Fibroblast of mammary gland (primary cell): ENCODE data around the gene GLCE.

Source experiments
- DNase-seq: peaks from one replicate; pipeline ENCODE4 v3.0.0-alpha.2; 2010; ENCODE audit warnings: low read depth
- H3K4me3 ChIP-seq: 2 replicates; pipeline ENCODE4 v1.5.1; 2011; ENCODE audit warnings: low read depth, mild to moderate bottlenecking, low read length, moderate library complexity; ENCODE audit not compliant: control insufficient read depth
- TF ChIP-seq, protein P1 (sequence below): conservative IDR thresholded peaks from 2 replicates; pipeline ENCODE4 v1.5.1; 2011; ENCODE audit warnings: low read depth, low read length, inconsistent platforms; ENCODE audit not compliant: control insufficient read depth, insufficient read depth

GLCE gene

DNA sequence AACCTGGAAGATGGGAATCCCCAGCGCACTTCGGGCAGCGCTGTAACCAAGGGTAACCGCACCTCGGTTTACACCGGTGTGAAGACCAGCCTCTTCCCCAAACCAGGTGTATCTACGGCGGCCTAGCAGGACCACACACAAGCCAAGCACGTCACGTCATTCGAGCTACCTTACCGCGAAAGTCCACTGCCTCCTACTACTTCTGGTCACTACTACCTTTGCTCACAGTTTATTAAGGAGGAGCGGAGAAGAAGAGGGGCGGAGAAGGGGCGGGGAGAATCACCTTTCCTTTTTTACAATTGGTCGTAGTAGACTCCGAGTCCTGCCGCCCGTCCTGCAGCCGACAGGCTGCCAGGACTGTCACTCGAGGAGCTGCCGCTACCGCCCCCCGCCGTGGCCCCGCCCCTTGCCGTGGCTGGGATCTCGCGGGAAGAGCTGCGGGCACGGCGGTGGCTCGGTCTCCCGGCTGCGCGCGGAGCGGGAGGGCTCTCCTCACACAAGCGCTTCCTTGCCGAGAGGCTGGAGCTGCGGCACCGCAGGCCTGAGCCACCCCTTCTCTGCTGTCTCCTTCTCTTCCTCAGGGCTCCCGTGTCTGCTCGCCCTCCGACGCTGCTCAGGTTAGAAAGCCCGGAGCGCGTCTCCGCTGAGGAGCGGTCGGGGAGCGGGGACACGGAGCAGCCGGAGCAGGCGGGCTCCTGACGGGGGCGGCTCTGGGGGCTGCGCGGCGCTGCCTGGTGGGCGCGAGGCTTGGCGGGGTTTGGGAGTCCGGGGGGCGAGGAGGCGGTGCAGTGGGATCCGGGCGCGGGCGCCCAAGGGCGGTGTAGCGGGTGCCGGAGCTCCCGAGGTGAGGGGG, at the start of gene GLCE:
Gene GLCE, plus strand, starts transcription at position 495 of the 853 bp plus-strand sequence. CDS start 95,172 bp downstream, outside the sequence.
- H3K4me3 ChIP-seq: peak within 1 kb of the TSS; percentile 82
- TF ChIP-seq, protein P1, sequence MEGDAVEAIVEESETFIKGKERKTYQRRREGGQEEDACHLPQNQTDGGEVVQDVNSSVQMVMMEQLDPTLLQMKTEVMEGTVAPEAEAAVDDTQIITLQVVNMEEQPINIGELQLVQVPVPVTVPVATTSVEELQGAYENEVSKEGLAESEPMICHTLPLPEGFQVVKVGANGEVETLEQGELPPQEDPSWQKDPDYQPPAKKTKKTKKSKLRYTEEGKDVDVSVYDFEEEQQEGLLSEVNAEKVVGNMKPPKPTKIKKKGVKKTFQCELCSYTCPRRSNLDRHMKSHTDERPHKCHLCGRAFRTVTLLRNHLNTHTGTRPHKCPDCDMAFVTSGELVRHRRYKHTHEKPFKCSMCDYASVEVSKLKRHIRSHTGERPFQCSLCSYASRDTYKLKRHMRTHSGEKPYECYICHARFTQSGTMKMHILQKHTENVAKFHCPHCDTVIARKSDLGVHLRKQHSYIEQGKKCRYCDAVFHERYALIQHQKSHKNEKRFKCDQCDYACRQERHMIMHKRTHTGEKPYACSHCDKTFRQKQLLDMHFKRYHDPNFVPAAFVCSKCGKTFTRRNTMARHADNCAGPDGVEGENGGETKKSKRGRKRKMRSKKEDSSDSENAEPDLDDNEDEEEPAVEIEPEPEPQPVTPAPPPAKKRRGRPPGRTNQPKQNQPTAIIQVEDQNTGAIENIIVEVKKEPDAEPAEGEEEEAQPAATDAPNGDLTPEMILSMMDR: no peak
- DNase-seq: peak; percentile 92

DNA sequence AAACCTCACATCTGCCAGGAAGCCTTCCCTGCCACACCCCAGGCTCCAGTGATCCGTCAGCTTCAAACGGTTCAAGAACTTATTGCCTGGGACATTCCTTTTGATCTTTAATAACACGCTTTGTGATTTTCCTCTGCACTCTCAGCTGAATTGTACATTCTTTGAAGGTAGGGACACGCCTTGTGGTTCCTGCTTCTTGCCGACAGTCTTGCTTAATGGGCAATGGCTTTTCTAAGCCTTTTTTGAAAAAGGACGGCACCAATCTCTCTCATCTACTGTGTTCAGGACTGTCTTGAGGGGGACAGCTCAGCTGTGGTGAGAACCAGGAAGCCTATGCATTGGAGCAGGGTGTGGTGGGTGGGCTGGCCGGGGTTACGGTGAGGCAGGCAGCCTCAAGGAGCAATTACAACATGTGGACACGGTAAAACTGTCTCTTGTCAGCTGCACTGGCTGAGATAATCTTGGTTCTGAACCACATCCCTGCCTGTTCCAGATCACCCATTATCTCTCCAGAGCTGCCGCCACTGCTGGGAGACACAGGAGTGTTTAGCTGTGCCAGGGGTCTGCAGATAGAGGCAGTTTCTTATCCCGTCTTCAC, 46.0 kb upstream of the GLCE start:
- H3K4me3 ChIP-seq: no peak overlapping the region
- TF ChIP-seq, protein P1: no peak
- DNase-seq: no peak

DNA sequence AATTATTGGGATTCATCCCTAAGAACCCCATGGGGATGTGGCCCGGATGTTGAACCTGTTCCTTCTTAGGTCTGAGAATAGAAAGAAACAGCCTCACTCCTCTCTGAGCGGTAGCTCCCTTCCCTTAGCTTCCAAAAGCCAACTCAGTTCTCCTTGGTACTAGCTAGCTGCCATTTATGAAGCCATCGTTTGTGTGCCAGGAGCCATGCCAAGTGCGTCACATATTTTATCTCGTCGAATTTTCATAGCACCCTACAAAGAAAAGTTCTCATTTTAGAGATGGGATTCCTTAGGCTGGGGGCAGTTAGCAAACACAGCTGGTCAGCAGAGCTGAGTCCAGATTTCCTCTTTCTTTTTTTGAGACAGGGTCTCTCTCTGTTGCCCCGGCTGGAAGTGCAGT, 45.4 kb upstream of the GLCE start:
- no peak for DNase-seq
- TF ChIP-seq, protein P1: no peak
- no peak overlapping the region for H3K4me3 ChIP-seq

DNA sequence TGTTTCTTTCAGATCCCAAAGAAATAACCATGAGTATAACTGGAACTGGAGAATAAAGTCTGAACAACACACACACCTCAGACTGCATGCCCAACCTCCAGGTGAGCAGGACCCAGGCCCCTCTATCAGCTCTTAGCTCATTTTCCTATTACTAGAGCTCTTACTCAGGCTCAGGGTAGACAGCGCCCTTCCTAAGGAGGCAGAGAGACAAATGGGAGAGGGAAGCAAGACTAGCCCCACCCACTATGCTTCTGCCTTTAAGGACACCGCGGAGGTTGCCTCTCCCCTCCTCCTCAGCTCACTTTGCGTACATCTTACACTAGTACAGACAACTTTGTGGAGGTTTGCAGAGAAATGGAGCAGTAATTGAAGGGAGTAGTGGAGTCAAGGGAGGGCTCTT, 44.0 kb upstream of the GLCE start:
- TF ChIP-seq, protein P1: no peak
- no peak overlapping the region for H3K4me3 ChIP-seq
- DNase-seq: no peak

- no peak overlapping the region for H3K4me3 ChIP-seq
- TF ChIP-seq, protein P1: no peak
- no peak for DNase-seq
Measured at GRCh38 chr15:69117431-69117871, 43.0 kb upstream of the GLCE start.

DNA sequence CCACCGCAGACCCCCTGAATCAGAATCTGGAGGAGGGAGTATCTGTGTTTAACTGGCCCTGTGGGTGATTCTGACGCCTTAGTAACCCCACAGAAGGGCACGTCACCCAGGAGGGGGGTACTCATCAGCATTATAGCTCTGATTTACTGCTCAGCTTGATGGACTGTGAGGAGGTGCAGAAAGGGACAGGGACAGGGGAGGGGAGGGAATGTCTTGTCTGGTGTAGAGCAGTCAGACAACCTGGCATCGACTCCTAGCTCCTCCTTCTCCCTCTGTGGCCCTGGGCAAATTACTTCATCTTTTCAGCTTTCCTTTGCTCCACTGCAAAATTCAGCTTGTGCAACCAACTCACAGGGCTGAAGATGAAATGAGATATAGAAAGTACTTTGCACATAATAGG, 42.3 kb upstream of the GLCE start:
- TF ChIP-seq, protein P1: no peak
- DNase-seq: no peak
- H3K4me3 ChIP-seq: no peak overlapping the region
